Tibial artery (tissue), 4 donors: Measurements from ENCODE around the gene ADAM12.

Experiments
- DNase-seq, 2 donors: peaks; one replicate each; pipeline ENCODE4 v3.0.0-alpha.2; 2019
- H3K27ac ChIP-seq, 2 donors: fragments of 200-600 bp; sonication (generic) in 1 of 2; 1 replicate in 1 of 2; 2 replicates in 1 of 2; pipeline ENCODE4 v1.5.1; 2018 to 2019; ENCODE audit warnings: mild to moderate bottlenecking in 1 of 2
- H3K27me3 ChIP-seq, 2 donors: fragments of 200-600 bp; sonication (generic) in 1 of 2; one replicate each; pipeline versions ENCODE4 v1.5.1 to v1.6.0; 2016 to 2019
- H3K36me3 ChIP-seq, 3 donors: fragments of 200-600 bp; sonication (generic) in 2 of 3; one replicate each; pipeline ENCODE4 v1.5.1; 2016 to 2019; ENCODE audit warnings: mild to moderate bottlenecking in 2 of 3
- H3K4me1 ChIP-seq, 4 donors: fragments of 200-600 bp; sonication (generic) in 2 of 4; 1 replicate in 3 of 4; 2 replicates in 1 of 4; pipeline ENCODE4 v1.5.1; 2016 to 2019
- H3K4me3 ChIP-seq, 2 donors: fragments of 200-600 bp; sonication (generic) in 1 of 2; 1 replicate in 1 of 2; 2 replicates in 1 of 2; pipeline ENCODE4 v1.5.1; 2018 to 2019; ENCODE audit warnings: mild to moderate bottlenecking in 2 of 2
- H3K9me3 ChIP-seq, 3 donors: fragments of 200-600 bp; sonication (generic) in 1 of 3; one replicate each; pipeline ENCODE4 v1.5.1; 2016 to 2019
- CTCF ChIP-seq, 2 experiments: fragments of 200-600 bp in 1 of 2; fragments of 450-650 bp in 1 of 2; IDR thresholded peaks; one replicate each; pipeline ENCODE4 v1.5.1; 2017 to 2019; ENCODE audit warnings: antibody characterized with exemption in 2 of 2, mild to moderate bottlenecking in 1 of 2, moderate library complexity in 1 of 2
- intact Hi-C: fragments of 100-400 bp; cut with DNase I; formaldehyde crosslinking; loops from one replicate; pipeline ENCODE4 v1.15.0; 2023; ENCODE audit warnings: low total_unique reads

Gene ADAM12

DNA sequence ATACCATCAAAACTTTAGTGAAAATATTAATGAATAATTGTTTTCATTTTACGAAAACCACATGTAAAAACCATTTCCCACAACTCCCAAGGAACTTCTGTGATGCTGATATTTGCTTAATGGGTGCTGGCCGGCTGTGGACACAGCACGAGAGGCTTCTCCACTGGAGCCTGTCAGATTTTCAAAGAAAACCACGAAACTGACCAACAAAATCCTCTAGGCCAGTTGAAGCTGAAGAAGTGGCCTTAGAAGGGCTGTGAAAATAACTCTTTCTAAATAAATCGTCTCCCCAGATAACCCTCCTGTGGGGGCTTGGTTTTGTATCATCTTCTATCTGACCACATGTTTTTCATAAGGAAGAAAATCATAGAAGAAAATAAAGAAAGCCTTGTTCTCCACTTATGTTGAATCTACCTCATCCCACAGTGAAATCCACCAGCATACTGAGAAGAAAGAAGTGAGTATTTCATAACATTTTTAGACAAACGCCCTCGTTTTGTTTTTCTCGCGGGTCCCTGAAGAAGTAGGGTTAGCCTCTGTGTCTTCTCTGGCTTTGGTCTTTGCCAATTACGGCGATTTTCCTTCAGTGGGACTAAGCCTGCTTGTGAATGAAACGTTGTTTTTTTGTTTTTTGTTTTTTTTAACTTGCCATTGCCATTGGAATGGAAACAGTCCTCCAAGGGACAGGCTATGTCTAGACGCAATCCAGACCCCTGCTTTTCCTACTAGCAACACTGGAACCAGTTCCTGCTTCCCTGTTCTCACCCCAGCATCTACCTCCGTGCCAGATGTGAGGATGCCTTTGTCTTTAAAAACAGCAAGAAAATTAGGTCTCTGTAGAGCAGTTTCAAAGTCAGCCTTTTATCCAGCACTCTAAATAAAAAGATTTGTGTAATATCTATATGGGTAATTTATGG lies 123.9 kb downstream of the ADAM12 start:
- no peak for DNase-seq
- Histone ChIP-seq H3K9me3 (no peaks in the 10 kb centered on the region), H3K4me1 (peaks cover 0 to 5% (median 2%) of the 10 kb centered on the region in 4 donors), H3K27ac (no peak overlapping the region), H3K36me3 (no peaks in the 10 kb centered on the region), H3K27me3 (no peaks in the 10 kb centered on the region), H3K4me3 (no peak overlapping the region)
- TF ChIP-seq CTCF (IDR thresholded peaks at IDR 0.05), result no peak
- intact Hi-C loops, result no loop called here

- Histone ChIP-seq H3K4me1 (peaks cover 0 to 5% (median 2%) of the 10 kb centered on the region in 4 donors), H3K9me3 (no peaks in the 10 kb centered on the region), H3K27ac (no peak overlapping the region), H3K36me3 (no peaks in the 10 kb centered on the region), H3K27me3 (no peaks in the 10 kb centered on the region), H3K4me3 (no peak overlapping the region)
- no peak for TF ChIP-seq CTCF (IDR thresholded peaks at IDR 0.05)
- intact Hi-C loops, result no loop called here
- no peak for DNase-seq
These were observed 125.1 kb downstream of the ADAM12 start for GRCh38 chr10:126263006-126263676.

DNA sequence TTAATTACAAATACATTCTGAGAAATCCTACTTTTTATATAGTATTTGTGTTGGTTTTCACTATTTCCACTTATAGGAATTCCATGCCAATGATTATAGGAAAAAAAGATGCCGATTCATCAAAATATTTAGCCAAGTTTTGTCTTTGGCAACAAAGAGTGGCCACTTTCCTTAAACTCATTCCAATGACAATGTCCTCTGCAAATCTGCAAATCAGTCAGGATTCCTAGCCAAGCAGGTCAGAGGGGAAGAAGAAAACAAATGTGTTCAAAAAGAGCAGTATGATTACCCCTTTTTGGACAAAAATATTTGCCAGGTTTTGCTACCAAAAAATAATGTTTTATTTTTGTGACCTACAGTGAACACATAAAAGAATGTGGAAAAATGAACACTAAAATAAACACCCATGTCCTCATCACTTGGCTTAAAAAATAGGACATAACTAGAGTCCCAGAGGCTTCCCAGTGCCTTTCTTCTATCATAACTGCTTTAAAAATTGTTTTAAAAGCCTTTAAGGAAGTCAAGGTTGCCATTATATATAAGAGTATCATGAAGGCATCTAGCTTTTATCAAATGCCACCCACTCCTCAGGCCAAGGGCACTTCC lies 125.9 kb downstream of the ADAM12 start:
- TF ChIP-seq CTCF (IDR thresholded peaks at IDR 0.05), result no peak
- intact Hi-C loops, result no loop called here
- no peak overlapping the region for H3K27ac ChIP-seq

GRCh38 chr10:126259760-126260479 lies 128.4 kb downstream of the ADAM12 start:
- H3K27me3 ChIP-seq, result no peaks in the 10 kb centered on the region
- intact Hi-C loops, result no loop called here
- no peak for DNase-seq
- no peak for TF ChIP-seq CTCF (IDR thresholded peaks at IDR 0.05)
- no peaks in the 10 kb centered on the region for H3K36me3 ChIP-seq
- H3K4me3 ChIP-seq, result no peak overlapping the region
- no peaks in the 10 kb centered on the region for H3K9me3 ChIP-seq
- H3K27ac ChIP-seq, result no peak overlapping the region
- peaks cover 0 to 5% (median 2%) of the 10 kb centered on the region in 4 donors for H3K4me1 ChIP-seq

More for the DNA sequence above, 125.9 kb downstream of the ADAM12 start:
- no peak for DNase-seq
- H3K9me3 ChIP-seq, result no peaks in the 10 kb centered on the region
- H3K36me3 ChIP-seq, result no peaks in the 10 kb centered on the region
- no peak overlapping the region for H3K4me3 ChIP-seq
- H3K4me1 ChIP-seq, result peaks cover 0 to 5% (median 2%) of the 10 kb centered on the region in 4 donors
- no peaks in the 10 kb centered on the region for H3K27me3 ChIP-seq

DNA sequence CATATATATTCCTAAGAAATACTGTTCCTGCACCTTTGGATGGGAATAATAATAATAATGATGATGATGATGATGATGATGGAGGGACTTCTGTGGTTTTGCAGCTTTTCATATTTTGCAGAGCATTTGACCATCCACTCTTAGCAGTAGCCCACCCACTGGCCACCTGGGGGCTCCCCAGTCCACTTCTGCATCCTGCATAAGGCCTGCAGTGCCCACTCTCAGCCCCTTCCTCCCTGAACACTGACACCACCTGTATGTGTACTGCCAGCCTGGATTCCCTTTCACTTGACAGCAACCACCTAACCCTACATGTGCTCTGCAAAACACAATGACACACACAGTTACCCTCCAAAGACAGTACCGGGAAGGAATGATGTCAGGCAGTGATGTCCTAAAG lies 131.4 kb downstream of the ADAM12 start:
- no peak overlapping the region for H3K4me3 ChIP-seq
- H3K36me3 ChIP-seq, result no peaks in the 10 kb centered on the region
- no peak for DNase-seq
- no peaks in the 10 kb centered on the region for H3K9me3 ChIP-seq
- no peaks in the 10 kb centered on the region for H3K27me3 ChIP-seq
- peaks cover 0 to 7% (median 3%) of the 10 kb centered on the region in 4 donors for H3K4me1 ChIP-seq
- no peak for TF ChIP-seq CTCF (IDR thresholded peaks at IDR 0.05)
- H3K27ac ChIP-seq, result no peak overlapping the region
- intact Hi-C loops, result no loop called here
